Endometrium (tissue), 2 donors: ENCODE data around the gene PIGP.
"Not testable (repeated sequence)": the region's sequence is repeated elsewhere in the genome, so short reads cannot be mapped to it uniquely, and the experiment has no call there.

Experiments
- FAIRE-seq: peaks from 2 replicates; lab custom pipeline; 2012; peaks lifted over from hg19 to GRCh38; lab: Jason Lieb, UNC
- donor health status: control.
- donor health status: control.

PIGP gene

DNA sequence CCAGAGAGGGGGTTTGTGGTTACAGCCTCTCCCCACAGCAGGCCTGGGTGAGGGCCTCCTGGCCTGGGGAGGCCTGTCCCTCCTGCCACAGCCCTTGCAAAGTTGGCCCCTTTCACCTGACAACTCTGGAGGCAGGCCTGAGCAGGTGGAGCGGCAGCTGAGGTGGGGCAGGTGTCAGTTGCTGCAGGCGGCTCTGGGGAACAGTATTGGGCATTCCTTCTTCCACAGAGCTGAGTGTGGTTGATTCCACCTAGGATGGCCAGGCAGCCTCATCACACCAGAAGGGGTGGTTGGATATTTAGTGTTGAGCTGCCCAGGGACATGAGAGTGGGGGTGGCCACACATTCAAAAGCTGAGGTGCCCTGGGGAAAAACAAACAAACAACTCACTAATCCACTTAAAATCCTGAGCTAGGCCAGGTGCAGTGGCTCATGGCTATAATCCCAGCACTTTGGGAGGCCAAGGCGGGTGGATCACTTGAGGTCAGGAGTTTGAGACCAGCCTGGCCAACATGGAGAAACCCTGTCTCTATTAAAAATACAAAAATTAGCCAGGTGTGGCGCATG is 31.1 kb downstream of the PIGP start:
- FAIRE-seq, result no peak

- no peak for FAIRE-seq
These were observed 32.7 kb downstream of the PIGP start for GRCh38 chr21:37040212-37040611.

GRCh38 chr21:37039411-37040075 is 33.3 kb downstream of the PIGP start:
- FAIRE-seq, result no peak

- no peak for FAIRE-seq
These were observed 36.7 kb downstream of the PIGP start for GRCh38 chr21:37036177-37036576.

DNA sequence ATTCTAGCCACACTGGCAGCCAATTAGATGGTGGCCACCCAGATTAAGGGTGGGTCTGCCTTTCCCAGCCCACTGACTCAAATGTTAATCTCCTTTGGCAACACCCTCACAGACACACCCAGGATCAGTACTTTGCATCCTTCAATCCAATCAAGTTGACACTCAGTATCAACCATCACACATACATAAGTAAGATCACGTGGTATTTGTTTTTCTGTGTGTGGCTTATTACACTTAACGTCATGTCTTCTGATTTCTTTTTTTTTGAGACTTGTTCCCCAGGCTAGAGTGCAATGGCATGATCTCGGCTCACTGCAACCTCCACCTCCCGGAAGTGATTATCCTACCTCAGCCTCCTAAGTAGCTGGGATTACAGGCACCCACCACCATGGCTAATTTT is 38.5 kb downstream of the PIGP start:
- FAIRE-seq, result not testable (repeated sequence)

DNA sequence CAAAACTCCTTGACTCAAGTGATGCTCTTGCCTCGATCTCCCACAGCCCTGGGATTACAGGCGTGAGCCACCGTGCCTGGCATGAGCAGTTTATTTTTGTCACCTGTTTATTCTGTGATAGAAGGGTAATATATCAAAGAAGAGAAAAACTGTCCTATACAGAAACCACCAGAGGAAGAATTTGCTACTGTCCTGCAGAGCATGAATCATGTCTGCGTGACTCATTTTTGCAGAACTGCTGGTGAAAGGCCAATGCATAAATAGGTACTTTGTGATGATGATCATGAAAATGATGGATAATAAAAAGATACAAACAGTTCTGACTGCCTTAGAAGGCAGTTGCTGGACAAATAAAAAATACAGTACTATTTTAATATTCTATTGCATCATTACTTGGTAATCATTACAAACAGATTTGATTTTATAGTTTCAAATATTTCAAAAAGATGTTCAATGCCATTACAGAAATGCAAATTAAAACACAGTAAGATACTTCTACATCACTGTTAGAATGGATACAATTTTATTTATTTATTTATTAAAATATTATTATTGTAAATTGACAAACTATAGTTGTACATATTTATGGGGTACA is 39.9 kb downstream of the PIGP start:
- no peak for FAIRE-seq

GRCh38 chr21:37032293-37032692 is 40.6 kb downstream of the PIGP start:
- FAIRE-seq, result no peak

DNA sequence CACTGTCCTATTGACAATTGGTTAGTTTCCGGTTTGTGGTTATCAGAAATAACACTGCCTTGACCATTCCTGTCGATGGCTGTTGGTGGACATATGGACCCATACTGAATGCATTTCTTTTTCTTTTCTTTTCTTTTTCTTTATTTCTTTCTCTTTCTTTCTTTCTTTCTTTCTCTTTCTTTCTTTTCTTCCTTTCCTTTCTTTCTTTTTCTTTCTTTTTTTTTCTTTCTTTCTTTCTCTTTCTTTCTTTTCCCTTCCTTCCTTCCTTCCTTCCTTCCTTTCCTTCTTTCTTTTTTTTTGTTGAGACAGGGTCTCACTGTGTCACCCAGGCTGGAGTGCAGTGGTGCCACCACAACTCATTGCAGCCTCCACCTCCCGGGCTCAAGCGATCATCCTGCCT is 42.0 kb downstream of the PIGP start:
- FAIRE-seq, result no peak

- no peak for FAIRE-seq
These were observed 44.3 kb downstream of the PIGP start for GRCh38 chr21:37028570-37028969.

GRCh38 chr21:37026499-37026898 is 46.4 kb downstream of the PIGP start:
- FAIRE-seq, result no peak

DNA sequence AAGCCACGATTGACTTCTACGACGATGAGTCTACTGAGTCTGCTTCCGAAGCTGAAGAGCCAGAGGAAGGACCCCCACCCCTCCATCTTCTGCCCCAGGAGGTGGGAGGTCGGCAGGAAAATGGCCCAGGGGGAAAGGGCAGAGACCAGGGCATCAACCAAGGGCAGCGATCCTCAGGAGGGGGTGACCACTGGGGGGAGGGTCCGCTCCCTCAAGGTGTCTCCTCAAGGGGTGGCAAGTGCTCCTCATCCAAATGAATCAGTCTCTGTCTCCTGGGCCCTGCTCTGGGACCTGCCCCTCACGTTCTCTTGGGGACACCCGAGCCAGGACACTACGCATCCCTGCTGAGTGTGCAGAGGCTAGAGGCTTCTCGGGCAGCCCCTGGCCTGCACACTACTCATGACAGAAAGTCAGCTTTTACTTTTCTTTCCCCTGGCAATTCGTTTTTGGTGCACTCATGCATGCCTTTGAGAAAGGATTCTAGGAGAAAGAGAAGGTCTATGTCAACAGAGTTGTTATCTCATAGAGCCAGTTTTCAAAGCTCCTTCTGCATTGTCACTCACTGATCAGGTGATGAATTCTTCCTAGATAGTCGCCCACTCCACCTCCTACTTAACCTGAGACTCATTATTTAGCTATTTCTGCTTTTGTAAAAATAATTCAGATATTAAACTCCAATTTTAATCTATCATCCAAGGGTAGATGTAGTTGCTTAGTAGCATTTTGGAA is 54.8 kb downstream of the PIGP start:
- FAIRE-seq, result no peak
